Measurements from ENCODE around the gene SLC44A1.

DNA sequence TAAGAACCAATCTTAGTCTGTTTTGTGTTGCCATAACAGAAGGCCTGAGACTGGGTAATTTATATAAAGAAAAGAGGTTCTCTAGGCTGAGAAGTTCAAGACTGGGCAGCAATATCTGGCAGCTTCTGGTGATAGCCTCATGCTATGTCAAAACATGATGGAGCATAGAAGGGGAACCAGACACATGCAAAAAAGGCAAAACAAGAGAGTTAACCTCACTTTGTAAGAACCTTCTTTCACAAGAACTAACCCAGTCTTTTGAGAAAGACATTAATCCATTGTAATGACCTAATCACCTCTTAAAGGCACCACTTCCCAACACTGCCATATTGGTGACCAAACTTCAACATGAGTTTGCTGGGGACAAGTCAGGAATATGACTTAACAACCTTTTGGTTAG is 240.7 kb downstream of the SLC44A1 start:
- TF ChIP-seq EP300 (IDR thresholded peaks at IDR 0.05) (no peak), POLR2A (IDR thresholded peaks at IDR 0.05) (no peak), POLR2AphosphoS5 (IDR thresholded peaks at IDR 0.05) (no peak)
- TF ChIP-seq, protein P1, sequence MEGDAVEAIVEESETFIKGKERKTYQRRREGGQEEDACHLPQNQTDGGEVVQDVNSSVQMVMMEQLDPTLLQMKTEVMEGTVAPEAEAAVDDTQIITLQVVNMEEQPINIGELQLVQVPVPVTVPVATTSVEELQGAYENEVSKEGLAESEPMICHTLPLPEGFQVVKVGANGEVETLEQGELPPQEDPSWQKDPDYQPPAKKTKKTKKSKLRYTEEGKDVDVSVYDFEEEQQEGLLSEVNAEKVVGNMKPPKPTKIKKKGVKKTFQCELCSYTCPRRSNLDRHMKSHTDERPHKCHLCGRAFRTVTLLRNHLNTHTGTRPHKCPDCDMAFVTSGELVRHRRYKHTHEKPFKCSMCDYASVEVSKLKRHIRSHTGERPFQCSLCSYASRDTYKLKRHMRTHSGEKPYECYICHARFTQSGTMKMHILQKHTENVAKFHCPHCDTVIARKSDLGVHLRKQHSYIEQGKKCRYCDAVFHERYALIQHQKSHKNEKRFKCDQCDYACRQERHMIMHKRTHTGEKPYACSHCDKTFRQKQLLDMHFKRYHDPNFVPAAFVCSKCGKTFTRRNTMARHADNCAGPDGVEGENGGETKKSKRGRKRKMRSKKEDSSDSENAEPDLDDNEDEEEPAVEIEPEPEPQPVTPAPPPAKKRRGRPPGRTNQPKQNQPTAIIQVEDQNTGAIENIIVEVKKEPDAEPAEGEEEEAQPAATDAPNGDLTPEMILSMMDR (IDR thresholded peaks at IDR 0.05) = no peak

Measured in upper lobe of left lung (tissue), 4 donors.